HG03460 (cell line): ENCODE measurements around the gene CDH2.

ENCODE experiments used
- ATAC-seq: cut with Tn5 transposase; IDR thresholded peaks from one replicate; pipeline ENCODE4 v1.9.1; 2021; ENCODE audit not compliant: unreplicated experiment

Gene CDH2

DNA sequence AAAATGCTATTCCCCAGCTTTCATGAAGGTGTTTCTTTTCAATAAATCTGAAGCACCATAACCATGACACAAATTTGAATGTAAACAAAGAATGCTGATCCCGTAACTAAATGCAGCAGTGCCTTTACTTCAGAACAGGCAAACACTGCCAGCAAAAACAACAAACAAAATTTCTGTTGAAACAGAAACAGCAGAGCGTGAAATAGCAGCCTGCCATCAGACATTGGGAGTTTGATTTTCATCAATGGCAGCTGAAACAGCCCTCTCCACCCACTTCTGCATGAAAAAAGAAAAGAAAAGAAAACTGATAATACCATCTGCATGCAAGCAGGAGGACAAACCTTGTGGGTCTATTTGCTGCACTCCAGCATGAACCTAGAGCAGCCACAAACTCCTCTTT is 128.3 kb downstream of the CDH2 start:
- no peak for ATAC-seq

DNA sequence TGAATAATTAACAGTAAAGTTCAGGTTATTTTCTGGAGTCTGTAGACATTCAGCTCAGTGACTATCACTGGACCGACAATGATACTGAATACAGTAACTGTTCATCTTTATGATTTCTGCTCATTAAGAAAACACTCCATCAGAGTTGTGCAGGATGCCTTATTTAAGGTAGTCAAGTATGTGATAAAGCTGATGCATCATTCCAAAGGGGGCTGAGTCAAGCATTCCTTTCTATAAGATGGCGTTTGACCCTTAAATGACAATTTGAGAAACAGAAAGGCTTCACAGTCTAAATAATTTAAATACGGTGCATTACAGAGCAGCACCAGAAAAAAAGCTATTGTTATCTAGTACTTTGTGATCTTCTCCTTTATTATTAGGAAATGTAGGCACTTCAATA is 131.1 kb downstream of the CDH2 start:
- no peak for ATAC-seq

DNA sequence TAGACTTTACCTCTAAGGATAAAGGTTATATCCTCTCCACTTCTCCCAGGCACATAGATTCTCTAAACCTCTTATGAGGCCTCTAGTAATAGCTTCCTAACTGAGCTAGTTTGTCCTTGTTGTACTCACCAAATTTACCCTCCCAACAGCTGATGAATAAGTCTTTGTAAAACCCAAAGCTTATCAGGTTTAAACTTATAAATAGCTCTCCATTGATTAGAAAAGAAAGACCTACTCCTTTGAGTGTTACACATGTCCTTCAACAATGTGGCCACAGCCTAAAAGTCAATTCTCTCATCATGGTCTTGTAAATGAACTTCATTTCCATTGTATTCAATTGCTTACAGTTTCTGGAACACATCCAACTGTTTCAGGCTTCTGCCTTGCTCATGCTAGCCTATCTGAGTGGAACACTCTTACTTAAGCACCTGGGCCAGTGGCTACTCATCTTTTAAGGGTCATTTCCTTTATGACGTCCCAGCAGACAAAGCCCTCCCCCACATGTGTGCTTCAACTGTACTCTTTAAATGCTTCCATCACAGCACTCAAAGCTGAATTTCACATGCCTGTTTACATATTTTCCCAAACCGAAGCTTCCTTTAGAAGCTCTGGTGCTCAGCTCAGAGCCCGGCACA is 131.6 kb downstream of the CDH2 start:
- ATAC-seq, result no peak

- ATAC-seq, result no peak
These were observed 132.9 kb downstream of the CDH2 start for GRCh38 chr18:28044036-28044435.

GRCh38 chr18:28043631-28044030 is 133.3 kb downstream of the CDH2 start:
- no peak for ATAC-seq

- no peak for ATAC-seq
These were observed 135.6 kb downstream of the CDH2 start for GRCh38 chr18:28041366-28041765.

DNA sequence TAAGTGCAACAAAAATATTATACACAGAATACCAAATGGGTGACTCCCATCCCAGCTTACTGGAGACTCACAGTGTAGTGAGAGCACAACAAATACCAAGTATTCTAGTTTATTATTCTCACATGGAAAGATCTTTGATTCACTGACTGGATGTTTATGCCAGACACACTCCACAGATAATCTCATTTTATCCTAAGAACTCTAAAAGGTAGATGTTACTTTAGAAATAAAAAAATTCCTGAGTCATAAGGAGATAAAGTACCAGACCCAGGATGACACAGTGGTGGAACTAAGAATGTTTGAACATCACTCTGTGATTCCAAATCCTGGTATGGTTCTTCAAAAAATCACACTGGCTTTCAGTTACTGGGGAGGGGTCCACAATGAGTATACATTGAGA is 136.2 kb downstream of the CDH2 start:
- ATAC-seq, result no peak

- ATAC-seq, result no peak
These were observed 136.7 kb downstream of the CDH2 start for GRCh38 chr18:28040211-28040610.

DNA sequence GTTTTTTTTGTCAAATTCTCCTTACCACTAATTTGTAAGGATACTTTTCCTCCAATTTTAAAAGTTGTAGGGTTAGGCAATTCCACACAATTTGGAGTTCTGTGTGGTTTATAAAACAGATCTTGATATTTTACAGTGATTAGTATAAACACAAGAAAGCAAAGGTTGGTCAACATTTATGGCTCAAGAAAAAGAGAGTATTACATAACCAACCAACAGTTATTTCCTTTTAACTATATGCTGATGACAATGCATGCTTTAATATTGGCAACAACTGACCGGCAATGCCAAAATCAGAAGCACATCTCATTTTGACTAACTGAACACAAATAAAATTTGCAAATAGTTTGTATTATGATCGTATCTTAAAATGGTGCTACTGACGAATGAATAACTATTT is 137.2 kb downstream of the CDH2 start:
- no peak for ATAC-seq

DNA sequence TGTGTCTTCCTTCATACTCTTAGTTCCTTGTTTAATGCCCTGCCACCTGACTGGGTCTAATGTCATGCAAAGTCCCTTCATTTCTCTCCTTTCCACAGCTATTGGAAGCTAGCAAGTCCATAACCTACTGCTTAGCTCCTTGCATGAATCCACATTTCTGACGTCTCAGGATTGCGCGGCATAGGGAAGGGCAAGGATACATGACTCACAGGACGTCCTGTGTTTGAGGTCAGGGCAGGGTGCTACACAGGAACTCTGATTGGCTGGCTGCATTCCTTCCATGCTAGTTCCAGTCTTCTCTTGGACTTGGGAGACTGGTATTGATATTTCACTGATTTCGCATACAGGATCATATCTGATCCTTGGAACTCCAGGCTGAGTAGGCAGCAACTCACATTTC is 137.9 kb downstream of the CDH2 start:
- no peak for ATAC-seq

- ATAC-seq, result no peak
These were observed 140.4 kb downstream of the CDH2 start for GRCh38 chr18:28036488-28036887.

- no peak for ATAC-seq
These were observed 142.4 kb downstream of the CDH2 start for GRCh38 chr18:28034567-28034966.

- no peak for ATAC-seq
These were observed 144.8 kb downstream of the CDH2 start for GRCh38 chr18:28032177-28032576.

- no peak for ATAC-seq
These were observed 146.5 kb downstream of the CDH2 start for GRCh38 chr18:28030458-28030857.

GRCh38 chr18:28027755-28028154 is 149.2 kb downstream of the CDH2 start:
- no peak for ATAC-seq

- no peak for ATAC-seq
These were observed 157.4 kb downstream of the CDH2 start for GRCh38 chr18:28019425-28020108.

DNA sequence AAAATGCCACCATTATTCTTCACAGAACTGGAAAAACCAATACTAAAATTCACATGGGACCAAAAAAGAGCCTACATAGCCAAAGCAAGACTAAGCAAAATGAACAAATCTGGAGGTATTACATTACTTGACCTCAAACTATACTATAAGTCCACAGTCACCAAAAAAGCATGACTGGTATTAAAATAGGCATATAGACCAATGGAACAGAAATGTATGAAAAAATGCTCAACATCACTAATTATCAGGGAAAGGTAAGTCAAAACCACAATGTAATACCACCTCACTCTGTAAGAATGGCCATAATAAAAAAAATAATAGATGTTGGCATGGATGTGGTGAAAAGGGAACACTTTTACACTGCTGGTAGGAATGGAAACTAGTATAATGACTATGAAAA is 158.6 kb downstream of the CDH2 start:
- no peak for ATAC-seq

DNA sequence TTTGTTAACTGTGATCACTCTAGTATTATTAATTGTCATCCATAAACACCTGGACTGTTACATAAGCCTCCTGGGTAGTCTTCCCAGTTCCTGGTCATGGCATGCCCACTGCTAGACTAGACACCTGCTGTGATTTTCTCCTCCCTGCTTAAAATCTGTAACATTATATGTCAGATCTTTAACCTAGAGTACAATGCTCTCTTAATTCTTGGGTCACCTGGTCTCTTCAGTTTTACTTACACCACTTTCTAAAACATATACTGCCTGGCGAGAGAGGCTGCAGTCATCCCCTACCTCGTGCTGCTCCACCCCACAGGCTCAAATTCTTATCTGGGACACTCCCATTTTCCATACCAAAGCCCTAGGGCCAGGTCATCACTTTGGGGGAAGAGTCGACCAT is 161.3 kb downstream of the CDH2 start:
- no peak for ATAC-seq

GRCh38 chr18:28013066-28013465 is 163.9 kb downstream of the CDH2 start:
- ATAC-seq, result no peak

DNA sequence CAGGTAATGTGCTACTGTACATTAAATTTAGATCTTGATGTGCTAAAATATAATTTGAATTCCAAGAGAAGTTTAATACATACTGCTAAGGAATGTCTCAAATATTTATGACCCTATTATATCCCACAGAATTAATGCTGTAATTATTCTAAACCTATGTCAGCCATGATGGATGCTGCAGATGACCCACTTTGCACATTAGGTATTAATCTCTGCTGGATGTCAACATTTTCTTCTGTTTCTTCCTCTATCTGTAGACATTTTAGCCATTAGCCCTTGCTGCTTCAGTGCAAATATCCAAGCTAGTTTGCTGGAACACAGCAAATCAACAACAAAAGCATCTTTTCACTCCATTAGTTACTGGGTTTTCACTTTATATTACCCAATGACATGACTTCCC is 164.6 kb downstream of the CDH2 start:
- ATAC-seq, result no peak

GRCh38 chr18:28009589-28009988 is 167.3 kb downstream of the CDH2 start:
- ATAC-seq, result no peak

GRCh38 chr18:28007841-28008240 is 169.1 kb downstream of the CDH2 start:
- no peak for ATAC-seq

- no peak for ATAC-seq
These were observed 171.8 kb downstream of the CDH2 start for GRCh38 chr18:28005164-28005563.
